ENCODE data around the gene GRAMD4.

DNA sequence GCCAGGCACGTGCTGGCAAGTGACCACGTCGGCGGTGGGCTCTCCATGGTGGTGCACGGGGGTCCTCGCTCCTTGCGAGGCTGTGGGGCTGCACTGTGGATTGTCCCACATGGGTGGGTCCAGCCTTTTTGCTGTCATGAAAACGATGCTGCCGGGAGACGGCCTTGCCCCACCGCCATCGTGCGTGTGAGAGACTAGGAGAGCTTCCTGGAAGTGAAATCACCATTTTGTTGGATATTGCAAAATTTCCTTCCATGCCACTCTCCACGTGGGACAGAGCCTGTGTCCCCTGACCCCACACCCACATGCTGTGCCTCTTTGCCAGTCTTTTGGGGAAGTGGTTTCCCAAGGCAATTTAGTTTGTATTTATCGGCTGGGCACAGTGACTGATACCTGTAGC is 18.2 kb upstream of the GRAMD4 start:
- no peak for TF ChIP-seq GATA2 (IDR thresholded peaks at IDR 0.05; ENCODE audit: low read depth, low read length)
- no peak for TF ChIP-seq GATA3 (IDR thresholded peaks at IDR 0.05; ENCODE audit: low read depth, low read length)

Data from SH-SY5Y (cell line).